HG03103 (cell line): ENCODE results near the gene SLC4A7.
"Not testable (repeated sequence)": the region's sequence is repeated elsewhere in the genome, so short reads cannot be mapped to it uniquely, and the experiment has no call there.

Source experiments
- ATAC-seq: cut with Tn5 transposase; IDR thresholded peaks from one replicate; pipeline ENCODE4 v1.9.1; 2021; ENCODE audit warnings: low read depth; ENCODE audit not compliant: unreplicated experiment

SLC4A7 gene

DNA sequence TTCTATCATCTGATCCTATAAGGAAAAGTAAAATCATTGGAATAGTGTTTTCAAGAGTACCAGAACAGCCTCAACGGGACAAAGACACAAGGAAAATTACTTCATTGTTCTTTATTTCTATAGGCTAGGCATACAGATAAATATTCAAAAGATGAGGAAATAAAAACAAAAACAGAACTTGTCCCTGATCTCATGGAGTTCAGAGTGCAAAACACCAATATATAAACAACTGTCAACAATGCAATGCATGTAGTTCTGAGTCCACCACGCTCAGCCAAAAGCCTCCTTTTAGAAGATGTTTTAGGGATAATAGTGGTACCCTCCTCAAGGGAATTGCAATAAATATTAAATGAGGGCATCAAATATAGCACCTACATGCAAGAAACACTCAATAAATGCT is 4.6 kb upstream of the SLC4A7 start:
- no peak for ATAC-seq

DNA sequence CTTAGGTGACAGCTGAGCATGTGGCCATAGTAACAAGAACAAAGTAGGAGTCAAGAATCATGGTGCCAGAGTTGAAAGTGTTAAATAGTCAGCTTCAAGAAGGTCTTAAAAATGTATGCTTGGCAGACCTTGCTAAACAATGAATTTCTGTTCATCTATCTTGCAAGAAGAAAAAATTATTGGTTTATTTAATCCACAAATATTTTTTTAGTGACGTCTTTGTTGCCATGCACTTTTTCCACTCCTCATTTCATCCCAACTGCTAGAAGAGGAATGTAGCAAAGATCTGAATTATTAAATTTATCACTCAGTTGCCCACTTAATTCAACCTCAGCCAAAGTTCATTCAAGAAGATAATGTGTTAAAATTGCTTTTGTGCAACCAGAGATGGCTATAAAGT is 3.2 kb upstream of the SLC4A7 start:
- no peak for ATAC-seq

DNA sequence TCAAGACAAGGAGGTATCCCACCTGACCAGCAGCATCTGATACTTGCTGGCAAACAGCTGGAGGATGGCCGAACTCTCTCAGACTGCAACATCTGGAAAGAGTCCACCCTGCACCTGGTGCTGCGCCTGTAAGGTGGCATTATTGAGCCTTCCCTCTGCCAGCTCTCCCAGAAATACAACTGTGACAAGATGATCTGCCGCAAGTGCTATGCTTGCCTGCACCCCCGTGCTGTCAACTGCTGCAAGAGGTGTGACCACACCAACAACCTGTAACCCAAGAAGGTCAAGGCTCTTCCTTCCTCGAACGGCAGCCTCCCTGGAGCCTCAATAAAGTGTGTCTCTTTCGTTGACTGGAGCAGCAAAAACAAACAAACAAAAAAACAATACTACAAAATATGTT is 2.2 kb upstream of the SLC4A7 start:
- no peak for ATAC-seq

DNA sequence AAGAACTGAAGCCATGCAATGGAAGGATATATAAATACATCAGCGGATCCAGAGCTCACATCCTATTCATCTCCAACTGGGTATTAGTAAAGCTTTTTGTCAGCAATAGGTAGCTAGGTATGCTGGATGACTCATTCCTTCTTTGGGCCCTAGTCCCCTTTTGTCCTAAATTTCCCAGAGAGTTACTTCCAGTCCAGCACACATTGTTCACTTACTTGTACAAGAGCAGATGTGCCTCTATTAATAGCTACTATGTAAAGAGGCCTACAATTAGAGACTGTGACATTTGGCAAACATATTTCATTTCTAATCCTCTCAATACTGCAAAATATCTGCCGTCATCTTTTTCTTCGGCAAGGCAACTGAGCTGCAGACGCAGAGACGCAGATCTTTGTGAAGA is 1.7 kb upstream of the SLC4A7 start:
- no peak for ATAC-seq

DNA sequence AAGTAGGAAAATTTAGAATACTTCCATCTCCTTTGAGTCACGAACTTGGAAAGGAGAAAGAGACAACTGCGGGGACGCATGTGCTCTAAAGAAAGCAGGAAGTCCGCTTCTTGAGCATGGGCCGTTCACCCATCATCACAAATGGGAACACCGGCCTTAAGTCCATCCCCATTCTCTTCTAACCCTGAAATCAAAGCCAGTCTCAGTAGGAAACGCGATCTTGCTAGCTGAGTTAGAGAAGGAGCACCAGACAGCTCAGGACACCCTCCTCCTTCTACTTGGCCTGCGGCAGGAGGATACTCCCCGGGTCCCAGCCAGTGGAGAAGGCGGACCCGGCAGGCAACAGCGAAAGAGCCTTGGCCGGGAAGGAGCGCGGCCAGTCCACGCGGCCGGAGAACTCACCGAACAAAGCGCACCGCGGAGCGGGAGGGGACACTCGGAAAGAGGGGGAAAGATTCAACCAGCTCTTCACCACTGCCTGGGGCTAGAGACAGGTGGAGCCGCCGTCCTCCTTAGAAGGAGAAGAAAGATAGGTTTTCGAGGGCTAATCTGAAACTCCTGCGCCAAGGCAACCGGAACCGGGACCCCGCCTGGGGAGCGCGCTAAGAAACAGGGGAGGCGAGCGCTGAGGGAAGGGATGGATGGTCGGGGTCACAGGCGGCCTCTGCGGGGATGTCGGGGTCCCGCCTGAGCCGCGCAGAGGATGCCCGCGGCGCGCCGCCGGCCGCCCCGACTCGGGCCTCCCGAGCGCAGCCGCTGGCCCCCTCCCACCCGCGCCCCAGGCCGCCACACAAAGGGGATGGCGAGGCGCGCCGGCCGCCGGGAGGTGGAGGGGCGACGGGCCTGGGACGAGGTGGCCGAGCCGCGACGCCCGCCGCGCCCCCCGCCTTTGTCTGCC is 818 bp downstream of the SLC4A7 start:
- peak; percentile 10 for ATAC-seq

DNA sequence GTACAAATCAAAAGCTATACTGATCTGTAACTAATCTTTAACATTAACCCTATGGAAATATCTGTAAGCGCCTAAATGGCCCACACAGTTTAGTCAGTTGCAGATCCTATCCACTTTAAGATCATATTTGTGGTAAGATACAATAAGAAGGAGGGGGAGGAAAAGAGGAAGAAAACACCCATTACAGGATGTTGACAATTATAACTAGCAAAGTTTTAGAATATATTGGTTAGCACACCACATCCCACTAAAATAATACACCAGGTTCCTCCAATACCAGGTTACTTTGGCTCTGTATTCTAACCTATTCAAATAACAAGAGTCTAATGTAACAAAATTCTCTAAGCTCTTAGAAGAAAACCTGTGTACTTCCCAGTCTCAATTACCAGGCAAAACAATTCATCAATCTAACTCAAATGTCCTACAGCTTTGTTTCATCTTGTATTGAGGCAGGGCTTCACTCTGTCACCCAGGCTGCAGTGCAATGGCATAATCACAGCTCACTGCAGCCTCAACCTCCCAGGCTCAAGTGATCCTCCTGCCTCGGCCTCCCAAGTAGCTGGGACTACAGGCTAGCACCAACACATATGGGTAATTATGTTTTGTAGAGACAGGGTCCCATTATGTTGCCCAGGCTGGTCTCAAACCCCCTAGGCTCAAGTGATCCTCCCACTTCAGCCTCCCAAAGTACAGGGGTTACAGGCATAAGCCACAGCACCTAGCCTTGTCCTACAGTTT is 4.2 kb downstream of the SLC4A7 start:
- no peak for ATAC-seq

DNA sequence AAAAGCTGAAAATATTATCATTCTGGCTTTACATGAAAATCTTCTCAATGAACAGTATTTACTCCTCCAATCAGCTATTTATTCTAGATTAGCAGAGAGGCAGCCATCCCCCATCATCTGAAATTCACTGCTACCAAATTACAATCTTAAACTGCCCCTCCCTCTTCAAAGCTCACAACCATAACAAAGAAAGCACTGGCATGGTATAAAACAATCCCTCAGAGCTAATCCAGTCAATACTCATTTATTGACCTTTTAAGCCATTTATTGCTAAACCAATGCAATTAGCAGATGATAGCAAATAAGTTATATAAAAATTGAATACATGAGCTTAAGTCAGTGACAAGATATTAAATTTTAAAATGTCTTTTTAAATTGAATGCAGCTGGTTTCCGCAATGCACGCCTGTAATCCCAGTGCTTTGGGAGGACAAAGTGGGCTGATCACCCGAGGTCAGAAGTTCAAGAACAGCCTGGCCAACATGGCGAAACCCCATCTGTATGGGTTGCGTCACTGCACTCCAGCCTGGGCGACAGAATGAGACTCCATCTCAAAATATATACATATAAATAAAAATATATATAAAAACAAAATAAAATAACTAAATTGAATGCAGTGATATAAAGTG is 12.1 kb downstream of the SLC4A7 start:
- ATAC-seq = no peak

DNA sequence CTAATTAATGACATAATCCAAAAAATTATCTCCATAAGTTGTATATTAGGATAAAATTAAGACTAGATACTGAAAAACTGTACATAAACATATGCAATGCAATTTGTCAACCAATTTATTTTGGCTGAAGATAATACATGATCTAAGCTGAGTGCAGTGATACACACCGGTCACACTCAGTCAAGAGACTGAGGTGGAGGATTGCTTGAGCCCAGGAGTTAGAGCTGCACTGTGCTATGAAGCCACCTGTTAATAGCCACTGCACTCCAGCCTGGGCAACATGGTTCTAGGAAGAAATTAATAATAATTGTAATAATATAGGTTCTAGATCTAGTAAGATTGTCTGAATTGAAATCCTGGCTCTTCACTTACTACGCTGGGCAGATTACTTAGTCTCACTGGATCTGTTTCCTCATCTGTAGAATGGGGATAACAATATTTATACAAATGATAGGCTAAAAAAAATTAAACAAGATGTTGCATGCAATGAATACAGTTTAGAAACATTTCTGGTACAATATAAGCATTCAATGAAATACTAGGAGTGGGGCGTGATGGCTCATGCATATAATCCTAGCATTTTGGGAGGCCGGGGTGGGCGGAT is 15.8 kb downstream of the SLC4A7 start:
- ATAC-seq = no peak

DNA sequence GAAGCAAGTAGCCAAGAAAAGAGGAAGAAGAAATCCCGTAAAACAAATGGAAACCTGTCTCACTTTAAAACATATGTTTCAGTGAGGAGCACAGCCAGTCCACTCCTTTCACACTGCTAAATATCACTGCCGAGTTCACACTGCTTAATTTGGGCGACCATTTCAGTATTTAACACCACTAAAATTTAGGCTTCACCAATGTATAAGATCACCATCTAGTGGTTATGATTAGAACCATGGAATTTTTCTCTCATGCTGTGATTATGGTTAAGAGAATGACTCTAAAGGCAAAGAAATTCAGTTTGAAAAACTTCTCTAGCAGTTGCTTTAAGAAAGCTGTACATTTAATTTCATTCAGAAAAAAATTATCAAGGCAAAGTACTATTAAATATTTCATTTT is 16.6 kb downstream of the SLC4A7 start:
- peak; percentile 91 for ATAC-seq

DNA sequence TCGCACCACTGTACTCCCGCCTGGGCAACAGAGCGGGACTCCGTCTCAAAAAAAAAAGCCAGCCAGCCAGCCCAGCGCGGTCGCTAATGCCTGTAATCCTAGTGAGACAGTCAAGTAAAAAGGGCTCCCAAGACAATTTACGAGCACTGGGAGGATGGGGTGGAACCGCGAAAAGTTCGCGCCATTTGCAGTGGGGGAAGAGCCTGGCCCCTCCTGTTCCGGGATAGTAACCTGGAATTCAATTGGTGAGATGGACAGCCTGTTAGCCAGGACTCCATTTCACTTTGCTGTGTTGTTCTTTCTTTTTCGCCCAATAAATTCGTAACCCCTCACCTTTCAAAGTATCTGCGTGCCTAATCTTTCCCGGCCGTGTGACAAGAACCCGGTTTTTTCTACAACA is 19.5 kb downstream of the SLC4A7 start:
- no peak for ATAC-seq

DNA sequence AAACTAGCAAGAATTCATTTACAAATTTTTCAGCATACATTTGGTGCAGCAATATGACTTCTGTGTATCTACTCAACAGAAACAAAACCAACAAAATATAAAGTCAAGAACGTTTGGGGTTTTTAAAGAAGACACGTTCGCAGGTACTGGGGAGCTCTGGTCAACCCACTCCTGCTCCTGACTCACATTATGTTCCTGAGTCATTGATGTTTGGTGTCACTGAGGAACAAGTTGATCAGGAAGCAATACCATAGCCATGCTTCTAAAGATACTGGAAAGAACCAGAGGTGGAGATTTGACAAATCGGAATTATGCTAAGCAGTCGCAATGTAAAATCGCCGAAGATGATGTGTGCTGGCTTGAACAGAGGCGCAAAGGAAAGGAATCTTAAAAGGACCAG is 22.0 kb downstream of the SLC4A7 start:
- no peak for ATAC-seq

DNA sequence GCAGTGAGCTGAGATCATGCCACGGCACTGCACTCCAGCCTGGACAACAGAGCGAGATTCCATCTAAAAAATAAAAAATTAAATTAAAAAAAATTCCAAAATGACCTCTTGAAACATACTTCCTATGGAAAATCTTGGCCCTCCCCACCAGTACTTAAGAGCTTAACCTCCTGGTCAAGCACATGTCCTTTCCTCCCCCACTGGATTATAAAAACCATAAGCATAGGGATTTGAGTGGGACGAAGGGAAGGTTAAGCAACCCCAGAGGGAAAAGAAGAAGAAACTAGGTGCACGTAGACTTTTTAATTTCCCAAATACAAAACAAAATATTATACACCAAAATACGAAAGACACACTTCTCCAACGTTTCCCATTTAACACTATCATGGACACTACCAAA is 25.3 kb downstream of the SLC4A7 start:
- ATAC-seq = no peak

DNA sequence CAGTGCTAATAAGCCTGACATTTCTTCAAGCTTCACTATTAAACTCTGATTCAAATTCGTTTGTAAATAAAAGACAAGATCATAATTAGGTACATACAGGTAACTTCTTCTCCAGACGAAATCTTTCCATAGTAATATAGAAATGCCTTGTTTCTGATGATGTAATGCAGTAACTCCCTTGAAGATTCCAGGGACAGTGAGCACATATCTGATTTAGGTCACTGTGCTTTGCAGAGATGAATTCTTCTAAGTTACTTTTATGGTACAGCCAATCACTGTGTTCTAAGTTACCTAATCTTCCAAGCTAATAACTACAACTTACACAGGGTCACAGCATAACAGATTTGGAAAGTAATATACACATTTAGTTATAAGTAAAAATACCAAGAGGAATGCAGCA is 27.6 kb downstream of the SLC4A7 start:
- ATAC-seq = no peak

DNA sequence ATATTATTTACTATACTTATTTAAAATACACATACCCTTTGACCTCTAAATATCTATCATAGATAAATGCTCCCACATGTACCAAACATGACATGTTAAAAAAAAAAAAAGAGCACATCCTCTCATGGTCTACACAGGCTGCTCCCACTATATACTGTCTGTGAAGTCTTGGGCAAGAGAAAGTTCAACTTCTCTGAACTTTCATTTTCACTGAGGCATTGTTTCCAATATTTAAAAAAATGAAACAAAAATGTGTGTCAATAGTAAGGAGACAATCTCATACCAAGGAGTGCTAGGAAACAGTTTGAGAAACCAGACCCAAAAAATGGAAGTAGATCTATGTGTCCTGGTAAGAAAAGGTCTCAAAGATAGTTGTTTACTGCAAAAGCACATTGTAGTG is 29.3 kb downstream of the SLC4A7 start:
- ATAC-seq = peak; percentile 82

DNA sequence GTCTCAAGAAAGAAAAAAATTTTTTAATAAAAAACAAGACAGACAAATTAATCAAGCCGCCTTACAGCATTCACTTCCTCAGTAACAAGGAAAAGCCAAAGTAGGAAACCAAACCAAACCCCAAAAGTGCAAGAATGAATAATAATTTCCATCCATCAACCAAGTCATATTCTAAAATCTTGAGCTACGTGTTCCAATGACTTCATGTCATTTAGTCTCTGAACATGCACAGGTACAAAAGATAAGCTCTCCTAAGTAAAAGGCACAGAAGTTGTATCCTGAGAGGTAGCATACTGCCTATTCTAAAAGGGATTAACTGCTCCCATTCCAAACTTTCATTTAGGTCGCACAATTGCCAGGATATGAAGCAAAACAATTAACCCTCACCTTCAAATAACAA is 29.7 kb downstream of the SLC4A7 start:
- ATAC-seq = no peak

DNA sequence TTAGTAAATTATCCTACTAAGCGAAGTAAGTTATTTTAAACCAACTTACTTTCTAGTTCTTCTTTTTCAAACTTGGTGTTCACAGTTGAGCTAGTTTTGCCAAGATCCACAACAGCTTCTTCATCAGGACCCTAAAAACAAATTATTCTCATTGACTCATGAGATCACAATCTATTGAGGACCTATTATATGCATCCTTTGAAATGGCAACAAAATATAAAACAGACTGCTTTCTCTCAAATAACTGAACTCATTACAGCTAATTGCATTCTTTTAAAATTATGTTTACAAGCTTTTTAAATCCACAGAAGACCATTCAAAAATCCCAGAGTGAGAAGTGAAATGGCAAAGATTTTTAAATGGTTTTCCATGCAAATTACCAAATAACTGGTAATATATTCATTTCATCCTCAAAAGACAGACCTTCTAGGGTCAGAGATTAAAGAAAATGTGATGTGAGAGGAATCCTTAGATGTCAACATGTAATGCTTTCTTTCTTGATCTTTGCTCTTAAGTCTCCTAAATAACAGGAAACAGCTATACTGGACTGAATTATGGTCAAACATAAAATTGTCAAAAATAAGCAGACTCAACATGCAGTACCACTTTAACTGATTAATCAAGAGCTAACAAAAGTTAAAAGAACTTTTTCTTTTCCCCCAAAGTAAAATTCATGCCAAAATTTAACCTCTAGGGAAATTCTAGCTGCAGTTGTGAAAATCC is 31.7 kb downstream of the SLC4A7 start:
- no peak for ATAC-seq

DNA sequence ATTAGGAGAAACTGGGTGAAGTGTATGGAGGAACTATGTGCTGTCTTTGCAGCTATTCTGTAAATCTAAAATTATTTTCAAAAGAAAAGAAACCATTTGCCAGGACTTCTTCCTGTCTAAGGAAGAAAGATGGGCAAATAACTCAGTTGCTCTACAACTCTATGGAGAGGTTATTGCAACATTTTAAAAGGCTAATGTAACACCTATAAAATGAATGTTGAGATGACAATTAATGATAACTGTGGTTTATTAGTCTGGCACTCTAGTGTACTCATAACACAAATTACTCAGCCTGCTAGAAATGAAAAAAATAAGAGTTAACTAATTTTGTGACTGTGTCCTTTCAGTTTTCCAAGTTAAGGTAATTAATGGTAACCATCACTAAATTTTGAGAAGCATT is 32.3 kb downstream of the SLC4A7 start:
- ATAC-seq = no peak

DNA sequence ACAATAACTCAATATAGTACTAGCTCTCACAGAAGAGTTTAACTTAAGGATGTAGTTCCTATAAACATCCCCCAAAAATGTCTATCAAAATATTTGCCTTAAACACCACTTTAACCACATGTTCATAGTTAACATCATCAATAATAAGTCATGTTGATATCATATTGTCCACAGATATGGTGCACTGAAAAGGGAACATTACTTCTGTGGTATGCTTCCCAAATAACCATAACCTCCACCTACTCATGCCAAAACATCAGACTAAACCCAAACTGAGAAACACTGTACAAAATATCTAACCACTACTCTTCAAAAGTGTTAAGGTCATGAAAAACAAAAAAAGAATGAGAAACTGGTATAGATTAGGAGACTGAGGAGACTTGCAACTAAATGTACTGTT is 32.9 kb downstream of the SLC4A7 start:
- ATAC-seq = no peak

DNA sequence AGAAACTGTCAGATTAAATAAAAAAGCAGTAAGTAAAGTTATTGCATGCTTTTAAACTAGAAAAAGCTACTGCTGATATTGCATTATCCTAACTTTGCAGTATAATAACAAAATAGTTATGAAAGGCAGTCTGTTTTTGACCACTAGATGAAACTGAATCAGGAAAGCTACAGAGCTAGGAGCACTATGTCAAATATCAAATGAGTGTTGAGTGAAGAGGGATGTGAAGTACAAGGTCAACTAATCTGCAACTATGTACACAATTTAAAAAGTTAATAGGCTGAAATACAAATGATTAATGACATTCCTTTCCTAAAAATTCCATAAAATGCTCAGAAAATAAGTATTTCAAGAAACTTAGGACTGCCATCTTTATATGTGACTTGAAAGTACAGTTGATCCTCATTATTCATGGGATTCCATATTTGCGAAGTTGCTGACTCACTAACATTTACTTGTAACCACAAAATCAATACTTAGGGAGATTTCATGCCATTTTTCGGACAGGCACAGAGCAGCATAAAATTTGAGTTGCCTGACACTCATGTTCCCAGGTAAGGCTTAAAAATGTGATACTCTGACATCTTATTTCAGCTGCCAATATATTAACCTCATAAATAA is 34.5 kb downstream of the SLC4A7 start:
- no peak for ATAC-seq

DNA sequence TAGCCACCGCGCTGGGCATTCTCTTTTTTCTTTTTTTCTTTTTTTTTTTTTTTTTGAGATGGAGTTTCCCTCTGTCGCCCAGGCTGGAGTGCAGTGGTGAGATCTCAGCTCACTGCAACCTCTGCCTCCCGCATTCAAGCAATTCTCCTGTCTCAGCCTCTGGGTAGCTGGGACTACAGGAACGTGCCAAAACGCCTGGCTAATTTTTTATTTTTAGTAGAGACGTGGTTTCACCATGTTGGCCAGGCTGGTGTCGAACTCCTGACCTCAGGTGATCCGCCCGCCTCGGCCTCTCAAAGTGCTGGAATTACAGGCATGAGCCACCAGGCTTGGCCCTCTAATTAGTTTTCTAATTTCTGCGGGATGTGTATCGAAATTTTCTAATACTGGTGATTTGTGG is 41.2 kb downstream of the SLC4A7 start:
- ATAC-seq = not testable (repeated sequence)
